GM23248 (cell line): ENCODE data around the gene SPEN.

ENCODE experiments used
- EZH2 ChIP-seq: fragments of 200-600 bp; sonication (generic); IDR thresholded peaks from 2 replicates; pipeline ENCODE4 v1.6.1; 2018; ENCODE audit warnings: antibody characterized with exemption, mild to moderate bottlenecking; ENCODE audit not compliant: insufficient read depth, poor library complexity, severe bottlenecking
- EZH2phosphoT487 ChIP-seq: fragments of 200-600 bp; sonication (generic); IDR thresholded peaks from 2 replicates; pipeline ENCODE4 v1.6.1; 2018; ENCODE audit warnings: antibody characterized with exemption, moderate library complexity, mild to moderate bottlenecking, low read depth; ENCODE audit not compliant: insufficient read depth

DNA sequence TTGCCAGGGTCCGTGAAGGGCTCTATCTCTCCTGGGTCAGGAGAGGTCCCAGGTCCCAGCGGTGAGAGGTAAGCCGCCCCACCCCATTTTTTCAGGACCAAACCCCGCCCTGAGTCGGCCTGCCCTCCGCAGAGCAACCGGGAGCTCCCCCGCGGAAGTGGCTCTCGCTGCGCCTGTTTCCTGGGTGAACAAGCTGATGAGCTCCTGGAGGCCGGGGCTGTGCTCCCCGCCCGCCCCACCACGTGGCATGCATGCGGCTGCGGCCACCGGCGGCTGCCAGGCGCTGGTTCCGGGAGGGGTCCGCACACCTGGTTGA, 96.4 kb downstream of the SPEN start:
- TF ChIP-seq EZH2phosphoT487 (no peak), EZH2 (no peak)
